Tibial nerve (tissue), 4 donors: ENCODE data around the gene COBLL1.

Experiments used
- EP300 ChIP-seq, 2 donors: sonication (generic); formaldehyde crosslinking; IDR thresholded peaks; one replicate each; pipeline ENCODE4 v1.6.1; 2017; ENCODE audit warnings: antibody characterized with exemption in 2 of 2, mild to moderate bottlenecking in 1 of 2
- POLR2A ChIP-seq, 2 donors: fragments of 450-650 bp; IDR thresholded peaks; one replicate each; pipeline ENCODE4 v1.6.1; 2017; ENCODE audit warnings: antibody characterized with exemption in 2 of 2, mild to moderate bottlenecking in 2 of 2, moderate library complexity in 2 of 2
- TF ChIP-seq, protein P1 (sequence below), 5 experiments: fragments of 200-600 bp in 3 of 5; fragments of 450-650 bp in 2 of 5; sonication (generic) in 3 of 5; IDR thresholded peaks; one replicate each; pipeline ENCODE4 v1.5.1; 2016 to 2019; ENCODE audit warnings: antibody characterized with exemption in 5 of 5, mild to moderate bottlenecking in 3 of 5, moderate library complexity in 2 of 5

DNA sequence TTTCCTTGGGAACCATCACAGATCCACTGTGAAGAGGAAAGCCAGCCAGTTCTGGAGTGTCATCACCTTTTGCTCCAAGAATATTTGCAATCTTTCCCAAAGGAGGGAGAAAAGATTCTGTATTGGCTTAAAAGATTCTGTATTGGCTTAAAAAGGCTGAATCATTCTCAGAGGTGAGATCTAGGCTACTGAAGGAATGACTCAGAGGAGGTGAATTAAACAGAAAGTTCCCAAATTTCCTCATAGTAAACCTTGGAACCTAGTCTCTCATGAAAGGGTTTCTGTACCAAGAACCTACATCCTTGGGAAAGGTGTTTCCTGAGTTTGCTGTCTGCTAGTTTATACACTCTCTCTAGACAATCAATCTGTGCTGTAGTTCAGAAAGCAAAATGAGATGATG, 186.3 kb downstream of the COBLL1 start:
- TF ChIP-seq POLR2A (IDR thresholded peaks at IDR 0.05) (no peak), EP300 (IDR thresholded peaks at IDR 0.05) (no peak)
- TF ChIP-seq, protein P1, sequence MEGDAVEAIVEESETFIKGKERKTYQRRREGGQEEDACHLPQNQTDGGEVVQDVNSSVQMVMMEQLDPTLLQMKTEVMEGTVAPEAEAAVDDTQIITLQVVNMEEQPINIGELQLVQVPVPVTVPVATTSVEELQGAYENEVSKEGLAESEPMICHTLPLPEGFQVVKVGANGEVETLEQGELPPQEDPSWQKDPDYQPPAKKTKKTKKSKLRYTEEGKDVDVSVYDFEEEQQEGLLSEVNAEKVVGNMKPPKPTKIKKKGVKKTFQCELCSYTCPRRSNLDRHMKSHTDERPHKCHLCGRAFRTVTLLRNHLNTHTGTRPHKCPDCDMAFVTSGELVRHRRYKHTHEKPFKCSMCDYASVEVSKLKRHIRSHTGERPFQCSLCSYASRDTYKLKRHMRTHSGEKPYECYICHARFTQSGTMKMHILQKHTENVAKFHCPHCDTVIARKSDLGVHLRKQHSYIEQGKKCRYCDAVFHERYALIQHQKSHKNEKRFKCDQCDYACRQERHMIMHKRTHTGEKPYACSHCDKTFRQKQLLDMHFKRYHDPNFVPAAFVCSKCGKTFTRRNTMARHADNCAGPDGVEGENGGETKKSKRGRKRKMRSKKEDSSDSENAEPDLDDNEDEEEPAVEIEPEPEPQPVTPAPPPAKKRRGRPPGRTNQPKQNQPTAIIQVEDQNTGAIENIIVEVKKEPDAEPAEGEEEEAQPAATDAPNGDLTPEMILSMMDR (IDR thresholded peaks at IDR 0.05) = no peak
